Activated T-cell treated with anti-CD3 and anti-CD28 coated beads, Interleukin-2, amount 50 U/mL, for 4 hours (primary cell): Measurements from ENCODE around the gene SLC51A. TPM values are rescaled to one million over a fixed set of nuclear protein-coding genes. Genes with fewer than 3 reads are reported as not detected.

ENCODE experiments used
- ATAC-seq, 2 donors: fragments of 200-7000 bp; cut with Tn5 transposase; one replicate each; pipeline ENCODE4 v1.10.0; 2021
- DNase-seq: peaks from one replicate; pipeline ENCODE4 v3.0.0-alpha.2; 2020
- H3K27me3 Mint-ChIP-seq: one replicate; pipeline ENCODE4 v1.8.0; 2021; ENCODE audit warnings: low read depth, mixed read lengths
- H3K36me3 Mint-ChIP-seq: one replicate; pipeline ENCODE4 v1.8.0; 2022; ENCODE audit warnings: mixed read lengths; ENCODE audit not compliant: insufficient read depth
- H3K4me1 Mint-ChIP-seq: one replicate; pipeline ENCODE4 v1.8.0; 2021; ENCODE audit warnings: low read depth, mixed read lengths
- H3K4me3 Mint-ChIP-seq: one replicate; pipeline ENCODE4 v1.8.0; 2021; ENCODE audit warnings: mild to moderate bottlenecking, moderate library complexity, mixed read lengths
- H3K9me3 Mint-ChIP-seq: one replicate; pipeline ENCODE4 v1.8.0; 2021; ENCODE audit warnings: mixed read lengths
- total RNA-seq, 3 donors: library from RNA; stranded (reverse); gene quantifications; one replicate each; pipeline ENCODE4 v1.2.1, GENCODE V29; 2021

SLC51A gene
- total RNA-seq, 3 donors from 2014 or later = not detected

GRCh38 chr3:196268284-196269163, 52.2 kb downstream of the SLC51A start:
- H3K27me3 Mint-ChIP-seq = no peaks in the 10 kb centered on the region
- peaks cover 26% of the 10 kb centered on the region for H3K4me1 Mint-ChIP-seq
- no peak overlapping the region for H3K4me3 Mint-ChIP-seq
- DNase-seq (no peak), ATAC-seq (no peak)
- peaks cover 33% of the 10 kb centered on the region for H3K36me3 Mint-ChIP-seq
- no peaks in the 10 kb centered on the region for H3K9me3 Mint-ChIP-seq

DNA sequence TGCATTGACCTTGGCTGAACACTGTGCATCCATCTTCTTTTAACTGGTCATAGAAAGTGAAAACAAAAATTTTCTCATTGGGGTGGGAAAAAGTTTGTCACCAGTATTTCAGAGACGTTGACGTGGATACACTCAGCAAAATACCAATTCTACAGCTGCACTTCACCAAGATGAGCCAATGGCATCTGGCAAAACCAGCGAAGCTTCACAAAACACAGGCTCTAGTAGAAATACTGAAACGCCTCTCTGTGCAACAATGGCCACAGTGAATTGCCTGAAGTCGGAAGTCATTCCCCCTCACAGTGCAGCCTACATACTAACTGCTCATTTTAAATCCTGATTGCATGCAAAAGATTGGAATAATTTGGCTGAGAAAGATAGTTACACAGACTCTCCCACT, 54.2 kb downstream of the SLC51A start:
- Mint-ChIP-seq H3K4me3 (no peak overlapping the region), H3K36me3 (peaks cover 34% of the 10 kb centered on the region), H3K4me1 (peaks cover 39% of the 10 kb centered on the region)

GRCh38 chr3:196272826-196273225, 56.5 kb downstream of the SLC51A start:
- Mint-ChIP-seq H3K9me3 (no peaks in the 10 kb centered on the region), H3K27me3 (no peaks in the 10 kb centered on the region), H3K36me3 (peaks cover 34% of the 10 kb centered on the region), H3K4me1 (peaks cover 45% of the 10 kb centered on the region), H3K4me3 (no peak overlapping the region)
- no peak for ATAC-seq
- DNase-seq = no peak

More for the DNA sequence above, 54.2 kb downstream of the SLC51A start:
- no peaks in the 10 kb centered on the region for H3K9me3 Mint-ChIP-seq
- ATAC-seq (no peak), DNase-seq (no peak)
- H3K27me3 Mint-ChIP-seq = no peaks in the 10 kb centered on the region

DNA sequence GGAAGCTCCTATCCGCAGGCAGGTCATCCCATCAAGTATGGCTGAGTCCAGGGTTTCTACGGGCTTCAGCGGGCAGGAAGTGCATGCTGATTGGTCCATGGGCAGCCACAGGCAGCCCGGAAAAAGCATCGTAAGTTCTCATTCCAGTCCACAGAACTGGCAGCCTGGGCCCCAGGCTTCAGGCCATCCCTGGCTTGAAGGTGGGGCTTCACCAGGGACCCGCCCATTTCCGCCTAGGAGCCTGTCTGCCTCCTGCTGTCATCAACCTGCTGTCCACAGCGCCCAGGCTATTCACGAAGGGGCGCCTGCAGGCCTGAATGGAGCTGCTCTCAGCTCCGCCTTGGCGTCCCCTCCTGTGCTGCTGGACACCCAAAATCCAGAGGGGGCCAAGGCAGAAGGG, 57.3 kb downstream of the SLC51A start:
- Mint-ChIP-seq H3K4me3 (no peak overlapping the region), H3K4me1 (peaks cover 53% of the 10 kb centered on the region), H3K36me3 (peaks cover 34% of the 10 kb centered on the region), H3K9me3 (no peaks in the 10 kb centered on the region), H3K27me3 (no peaks in the 10 kb centered on the region)
- DNase-seq (no peak), ATAC-seq (no peak)

- Mint-ChIP-seq H3K4me1 (peaks cover 55% of the 10 kb centered on the region), H3K4me3 (peak overlapping the region; percentile 75), H3K27me3 (no peaks in the 10 kb centered on the region), H3K36me3 (peaks cover 28% of the 10 kb centered on the region), H3K9me3 (no peaks in the 10 kb centered on the region)
- DNase-seq (peak; percentile 48), ATAC-seq (peak; percentile 81 to 88)
These were observed 58.3 kb downstream of the SLC51A start for GRCh38 chr3:196274585-196274984.

- no peaks in the 10 kb centered on the region for H3K27me3 Mint-ChIP-seq
- H3K4me3 Mint-ChIP-seq = peak overlapping the region; percentile 75
- peaks cover 26% of the 10 kb centered on the region for H3K36me3 Mint-ChIP-seq
- ATAC-seq (no peak), DNase-seq (no peak)
- no peaks in the 10 kb centered on the region for H3K9me3 Mint-ChIP-seq
- H3K4me1 Mint-ChIP-seq = peaks cover 55% of the 10 kb centered on the region
These were observed 58.8 kb downstream of the SLC51A start for GRCh38 chr3:196275126-196275525.

DNA sequence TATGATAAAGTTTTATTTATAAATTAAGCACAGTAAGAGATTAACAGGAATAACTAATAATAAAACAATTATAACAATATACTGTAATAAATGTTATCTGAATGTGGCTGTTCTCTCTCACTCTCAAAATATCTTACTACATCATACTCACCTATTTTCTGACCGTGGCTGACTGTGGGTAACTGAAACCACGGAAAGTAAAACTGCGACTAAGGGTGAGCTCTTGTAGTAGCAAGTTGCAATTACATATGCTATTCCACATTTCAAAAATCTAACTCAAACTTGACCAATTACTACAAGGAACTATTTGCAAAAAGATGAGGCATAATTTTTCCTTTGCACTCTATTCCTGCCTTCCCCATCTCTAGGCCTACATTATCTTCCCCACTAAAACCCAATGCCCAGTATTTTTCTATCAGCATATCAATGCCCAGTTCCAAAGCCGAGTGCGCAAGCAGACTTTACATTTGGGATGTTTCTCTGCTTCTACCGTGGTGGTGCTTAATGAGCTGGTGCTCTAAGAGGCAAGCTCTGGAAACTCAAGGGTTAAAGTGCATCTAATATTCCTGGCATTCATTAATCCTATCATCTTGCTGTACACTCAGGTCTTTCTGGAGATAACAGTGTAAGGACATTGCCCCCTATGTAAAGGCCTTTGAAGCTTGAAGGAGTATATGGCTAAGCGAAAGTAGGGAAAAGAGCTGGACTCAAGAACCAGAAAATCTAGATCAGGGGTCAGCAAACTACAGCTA, 64.5 kb downstream of the SLC51A start:
- no peak overlapping the region for H3K4me3 Mint-ChIP-seq
- DNase-seq (no peak), ATAC-seq (no peak)
- no peaks in the 10 kb centered on the region for H3K27me3 Mint-ChIP-seq
- H3K36me3 Mint-ChIP-seq = peaks cover 8% of the 10 kb centered on the region
- no peaks in the 10 kb centered on the region for H3K9me3 Mint-ChIP-seq
- peaks cover 59% of the 10 kb centered on the region for H3K4me1 Mint-ChIP-seq

DNA sequence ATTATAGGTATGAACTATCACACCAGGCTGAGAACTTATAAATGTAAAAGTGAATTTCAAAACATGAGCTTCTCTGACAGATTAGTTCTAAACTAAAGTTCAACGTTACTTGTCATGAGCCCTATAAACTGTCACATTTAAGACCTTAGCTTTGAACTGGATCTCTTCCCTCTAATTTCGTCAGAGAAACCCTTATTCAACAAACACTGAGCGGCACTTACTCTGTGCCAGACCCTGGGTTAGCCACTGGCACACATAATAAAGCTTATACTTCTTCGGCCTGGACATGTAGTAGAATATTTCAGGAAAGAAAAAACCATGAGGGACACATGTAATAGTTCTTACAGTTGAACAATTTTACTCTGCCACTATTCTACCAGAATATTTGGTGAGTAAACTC, 65.6 kb downstream of the SLC51A start:
- no peak overlapping the region for H3K4me3 Mint-ChIP-seq
- H3K9me3 Mint-ChIP-seq = no peaks in the 10 kb centered on the region
- H3K4me1 Mint-ChIP-seq = peaks cover 65% of the 10 kb centered on the region
- H3K27me3 Mint-ChIP-seq = no peaks in the 10 kb centered on the region
- no peak for ATAC-seq
- no peak for DNase-seq
- peaks cover 8% of the 10 kb centered on the region for H3K36me3 Mint-ChIP-seq

Other genes with a start within 250 kb of the SLC51A start
- gene TFRC, start 134.4 kb upstream of the SLC51A start, total RNA-seq = 100 to 1,000 TPM; 529 to 568 (median 554) TPM
- gene ZDHHC19, start 5.1 kb upstream of the SLC51A start, total RNA-seq = not detected
- 10 to 100 TPM; 53.5 to 66.9 (median 56.2) TPM for gene PCYT1A, start 71.2 kb downstream of the SLC51A start, total RNA-seq
- gene DYNLT2B, start 101.7 kb downstream of the SLC51A start, total RNA-seq = 1 to 10 TPM; 6.0 to 7.7 (median 6.8) TPM
- not detected for gene TM4SF19, start 121.9 kb downstream of the SLC51A start, total RNA-seq
- gene UBXN7, start 215.9 kb downstream of the SLC51A start, total RNA-seq = 10 to 100 TPM; 33.7 to 35.2 (median 34.7) TPM